OCI-LY1 (cell line): ENCODE data around the gene CYREN.

Experiments used
- EZH2 ChIP-seq: fragments of 200-600 bp; sonication (generic), shearing (Covaris generic); IDR thresholded peaks from 2 replicates; pipeline ENCODE4 v1.8.0; 2017; ENCODE audit warnings: borderline replicate concordance, mixed run types, mild to moderate bottlenecking, antibody characterized with exemption, low read length, moderate library complexity, mixed read lengths
- TF ChIP-seq, protein P1 (sequence below): fragments of 200-600 bp; sonication (generic), shearing (Covaris generic); IDR thresholded peaks from 2 replicates; pipeline ENCODE4 v1.5.1; 2017; ENCODE audit warnings: mild to moderate bottlenecking, antibody characterized with exemption, low read length, moderate library complexity, mixed read lengths

- TF ChIP-seq, protein P1, sequence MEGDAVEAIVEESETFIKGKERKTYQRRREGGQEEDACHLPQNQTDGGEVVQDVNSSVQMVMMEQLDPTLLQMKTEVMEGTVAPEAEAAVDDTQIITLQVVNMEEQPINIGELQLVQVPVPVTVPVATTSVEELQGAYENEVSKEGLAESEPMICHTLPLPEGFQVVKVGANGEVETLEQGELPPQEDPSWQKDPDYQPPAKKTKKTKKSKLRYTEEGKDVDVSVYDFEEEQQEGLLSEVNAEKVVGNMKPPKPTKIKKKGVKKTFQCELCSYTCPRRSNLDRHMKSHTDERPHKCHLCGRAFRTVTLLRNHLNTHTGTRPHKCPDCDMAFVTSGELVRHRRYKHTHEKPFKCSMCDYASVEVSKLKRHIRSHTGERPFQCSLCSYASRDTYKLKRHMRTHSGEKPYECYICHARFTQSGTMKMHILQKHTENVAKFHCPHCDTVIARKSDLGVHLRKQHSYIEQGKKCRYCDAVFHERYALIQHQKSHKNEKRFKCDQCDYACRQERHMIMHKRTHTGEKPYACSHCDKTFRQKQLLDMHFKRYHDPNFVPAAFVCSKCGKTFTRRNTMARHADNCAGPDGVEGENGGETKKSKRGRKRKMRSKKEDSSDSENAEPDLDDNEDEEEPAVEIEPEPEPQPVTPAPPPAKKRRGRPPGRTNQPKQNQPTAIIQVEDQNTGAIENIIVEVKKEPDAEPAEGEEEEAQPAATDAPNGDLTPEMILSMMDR: no peak
- no peak for TF ChIP-seq EZH2
Observed at GRCh38 chr7:135117096-135117495, 53.4 kb downstream of the CYREN start.
